ENCODE measurements around the gene IGFN1. TPM values are rescaled to one million over a fixed set of nuclear protein-coding genes. Genes with fewer than 3 reads are reported as not detected.

The IGFN1 gene
- total RNA-seq, 2 donors from 2014 or later = 0.12 to 0.16 TPM

- intact Hi-C loops (cut with DNase I) = no loop called here
- no peak overlapping the region for H3K9ac ChIP-seq (ENCODE audit: low read depth in 2 of 2, low read length in 2 of 2)
- H3K36me3 ChIP-seq = no peaks in the 10 kb centered on the region
Measured at GRCh38 chr1:201215531-201216357, 25.1 kb downstream of the IGFN1 start.

GRCh38 chr1:201216395-201217085 is 25.9 kb downstream of the IGFN1 start:
- Histone ChIP-seq H3K27ac (no peak overlapping the region), H3K27me3 (no peaks in the 10 kb centered on the region), H3K4me3 (no peak overlapping the region), H3K4me1 (no peaks in the 10 kb centered on the region), H3K9me3 (no peaks in the 10 kb centered on the region), H3K36me3 (no peaks in the 10 kb centered on the region), H3K9ac (ENCODE audit: low read depth in 2 of 2, low read length in 2 of 2) (no peak overlapping the region)
- intact Hi-C loops (cut with DNase I) = no loop called here
- DNase-seq = no peak
- no peak for TF ChIP-seq CTCF (IDR thresholded peaks at IDR 0.05)

More at GRCh38 chr1:201215531-201216357, 25.1 kb downstream of the IGFN1 start:
- no peaks in the 10 kb centered on the region for H3K9me3 ChIP-seq
- H3K27ac ChIP-seq = no peak overlapping the region
- H3K4me3 ChIP-seq = no peak overlapping the region
- no peaks in the 10 kb centered on the region for H3K27me3 ChIP-seq
- no peak for TF ChIP-seq CTCF (IDR thresholded peaks at IDR 0.05)
- no peaks in the 10 kb centered on the region for H3K4me1 ChIP-seq
- DNase-seq = no peak

- Histone ChIP-seq H3K9me3 (no peaks in the 10 kb centered on the region), H3K27ac (no peak overlapping the region), H3K27me3 (no peaks in the 10 kb centered on the region), H3K9ac (ENCODE audit: low read depth in 2 of 2, low read length in 2 of 2) (no peak overlapping the region), H3K4me3 (no peak overlapping the region), H3K4me1 (no peaks in the 10 kb centered on the region), H3K36me3 (no peaks in the 10 kb centered on the region)
- intact Hi-C loops (cut with DNase I) = no loop called here
- TF ChIP-seq CTCF (IDR thresholded peaks at IDR 0.05) = no peak
- DNase-seq = peak; percentile 15
Measured at GRCh38 chr1:201217146-201217545, 26.5 kb downstream of the IGFN1 start.

- Histone ChIP-seq H3K4me3 (no peak overlapping the region), H3K9ac (ENCODE audit: low read depth in 2 of 2, low read length in 2 of 2) (no peak overlapping the region), H3K9me3 (no peaks in the 10 kb centered on the region), H3K36me3 (no peaks in the 10 kb centered on the region), H3K27me3 (no peaks in the 10 kb centered on the region), H3K4me1 (no peaks in the 10 kb centered on the region), H3K27ac (no peak overlapping the region)
- no peak for TF ChIP-seq CTCF (IDR thresholded peaks at IDR 0.05)
- DNase-seq = peak; percentile 4
- intact Hi-C loops (cut with DNase I) = no loop called here
Measured at GRCh38 chr1:201217851-201218250, 27.2 kb downstream of the IGFN1 start.

- Histone ChIP-seq H3K27me3 (no peaks in the 10 kb centered on the region), H3K9ac (ENCODE audit: low read depth in 2 of 2, low read length in 2 of 2) (no peak overlapping the region), H3K4me3 (no peak overlapping the region), H3K9me3 (no peaks in the 10 kb centered on the region), H3K4me1 (no peaks in the 10 kb centered on the region), H3K36me3 (no peaks in the 10 kb centered on the region), H3K27ac (no peak overlapping the region)
- intact Hi-C loops (cut with DNase I) = no loop called here
- DNase-seq = peak; percentile 4
- no peak for TF ChIP-seq CTCF (IDR thresholded peaks at IDR 0.05)
Measured at GRCh38 chr1:201218409-201218808, 27.8 kb downstream of the IGFN1 start.
